LoVo (cell line): Measurements from ENCODE around the gene SYCE1.
A peak's percentile ranks its signal among the peaks of the same experiment; 100 is the strongest.
"Not testable (repeated sequence)": the region's sequence is repeated elsewhere in the genome, so short reads cannot be mapped to it uniquely, and the experiment has no call there.

ENCODE experiments used
- DNase-seq: peaks from one replicate; pipeline ENCODE4 v3.0.0-alpha.2; 2016; ENCODE audit warnings: low spot score

SYCE1 gene

DNA sequence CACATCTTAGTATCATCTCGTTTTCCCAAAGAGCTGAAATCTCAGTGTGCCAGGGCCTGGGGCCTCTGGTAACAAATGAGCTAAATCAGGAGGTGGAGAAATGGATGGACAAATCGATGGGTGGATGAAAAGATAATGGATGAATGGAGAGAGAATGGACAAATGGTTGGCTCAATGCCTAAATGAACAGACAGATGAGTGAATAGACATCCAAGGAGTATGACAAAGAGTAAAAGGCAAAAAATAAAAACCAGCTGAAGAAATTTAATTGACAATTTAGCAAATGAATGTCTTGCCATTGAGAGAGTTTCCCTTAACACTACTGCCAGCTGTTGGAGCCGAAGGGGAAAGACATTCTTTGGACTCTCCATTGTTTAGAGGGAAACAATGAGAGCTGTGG, 8.0 kb downstream of the SYCE1 start:
- DNase-seq, result no peak

DNA sequence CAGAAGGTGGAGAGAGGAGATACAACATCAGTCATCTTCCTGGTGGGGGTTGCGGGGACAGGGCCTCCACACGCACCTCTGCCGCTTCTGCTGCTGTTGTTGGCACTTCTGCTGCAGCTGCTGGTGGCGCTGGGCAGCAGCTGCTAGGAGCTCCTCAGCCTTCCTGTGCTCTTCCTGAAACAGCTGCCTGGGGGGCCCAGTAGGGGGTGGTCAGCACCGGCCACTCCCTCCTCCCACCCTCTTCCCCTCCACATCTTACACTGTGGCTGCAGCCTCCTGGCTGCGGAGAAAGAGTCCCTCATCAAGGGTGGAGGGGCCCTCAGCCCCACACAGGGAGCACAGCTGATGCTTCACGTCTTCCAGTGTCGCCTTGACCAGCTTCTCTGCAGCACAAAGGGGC, 9.9 kb downstream of the SYCE1 start:
- no peak for DNase-seq

DNA sequence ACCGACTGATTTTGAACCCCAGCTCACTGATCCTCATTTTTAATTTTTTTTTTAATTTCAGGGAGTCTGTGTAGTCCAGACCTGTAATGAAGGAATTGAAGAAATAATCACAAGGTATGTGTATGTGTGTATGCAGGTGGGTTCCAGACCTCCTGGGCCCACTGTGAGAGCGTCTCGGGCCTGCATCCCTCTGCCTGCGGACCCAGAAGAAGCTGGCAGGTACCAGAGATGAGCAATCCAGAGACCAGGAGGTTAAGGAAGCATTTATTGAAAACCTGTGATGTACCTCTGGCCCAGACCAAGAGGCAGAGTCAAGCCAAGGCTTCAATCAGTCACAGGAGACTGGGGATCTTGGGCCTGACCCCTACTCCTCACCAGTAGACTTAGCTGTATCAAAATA, 10.8 kb downstream of the SYCE1 start:
- DNase-seq, result no peak

DNA sequence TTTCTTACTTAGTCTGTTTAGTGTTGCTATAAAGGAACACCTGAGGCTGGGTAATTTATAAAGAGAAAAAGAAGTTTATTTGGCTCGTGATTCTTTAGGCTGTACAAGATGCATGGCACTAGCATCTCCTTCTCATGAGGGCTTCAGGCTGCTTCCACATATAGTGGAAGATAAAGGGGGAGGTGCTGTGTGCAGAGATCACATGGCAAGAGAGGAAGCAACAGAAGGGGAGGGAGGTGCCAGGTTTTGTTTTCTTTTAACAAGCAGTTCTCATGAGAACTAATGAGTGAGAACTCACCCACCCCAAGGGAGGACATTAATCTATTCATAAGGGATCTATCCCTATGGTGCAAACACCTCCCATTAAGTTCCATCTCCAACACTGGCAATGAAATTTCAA, 20.9 kb downstream of the SYCE1 start:
- no peak for DNase-seq

DNA sequence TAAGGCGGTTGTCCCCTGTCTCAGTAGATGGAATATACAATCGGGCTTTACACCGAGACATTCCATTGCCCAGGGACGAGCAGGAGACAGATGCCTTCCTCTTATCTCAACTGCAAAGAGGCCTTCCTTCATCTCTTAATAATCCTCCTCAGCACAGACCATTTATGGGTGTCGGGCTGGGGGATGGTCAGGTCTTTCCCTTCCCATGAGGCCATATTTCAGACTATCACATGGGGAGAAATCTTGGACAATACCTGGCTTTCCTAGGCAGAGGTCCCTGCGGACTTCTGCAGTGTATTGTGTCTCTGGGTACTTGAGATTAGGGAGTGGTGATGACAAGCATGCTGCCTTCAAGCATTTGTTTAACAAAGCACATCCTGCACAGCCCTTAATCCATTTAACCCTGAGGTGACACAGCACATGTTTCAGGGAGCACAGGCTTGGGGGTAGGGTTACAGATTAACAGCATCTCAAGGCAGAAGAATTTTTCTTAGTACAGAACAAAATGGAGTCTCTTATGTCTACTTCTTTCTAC, 23.9 kb downstream of the SYCE1 start:
- not testable (repeated sequence) for DNase-seq

DNA sequence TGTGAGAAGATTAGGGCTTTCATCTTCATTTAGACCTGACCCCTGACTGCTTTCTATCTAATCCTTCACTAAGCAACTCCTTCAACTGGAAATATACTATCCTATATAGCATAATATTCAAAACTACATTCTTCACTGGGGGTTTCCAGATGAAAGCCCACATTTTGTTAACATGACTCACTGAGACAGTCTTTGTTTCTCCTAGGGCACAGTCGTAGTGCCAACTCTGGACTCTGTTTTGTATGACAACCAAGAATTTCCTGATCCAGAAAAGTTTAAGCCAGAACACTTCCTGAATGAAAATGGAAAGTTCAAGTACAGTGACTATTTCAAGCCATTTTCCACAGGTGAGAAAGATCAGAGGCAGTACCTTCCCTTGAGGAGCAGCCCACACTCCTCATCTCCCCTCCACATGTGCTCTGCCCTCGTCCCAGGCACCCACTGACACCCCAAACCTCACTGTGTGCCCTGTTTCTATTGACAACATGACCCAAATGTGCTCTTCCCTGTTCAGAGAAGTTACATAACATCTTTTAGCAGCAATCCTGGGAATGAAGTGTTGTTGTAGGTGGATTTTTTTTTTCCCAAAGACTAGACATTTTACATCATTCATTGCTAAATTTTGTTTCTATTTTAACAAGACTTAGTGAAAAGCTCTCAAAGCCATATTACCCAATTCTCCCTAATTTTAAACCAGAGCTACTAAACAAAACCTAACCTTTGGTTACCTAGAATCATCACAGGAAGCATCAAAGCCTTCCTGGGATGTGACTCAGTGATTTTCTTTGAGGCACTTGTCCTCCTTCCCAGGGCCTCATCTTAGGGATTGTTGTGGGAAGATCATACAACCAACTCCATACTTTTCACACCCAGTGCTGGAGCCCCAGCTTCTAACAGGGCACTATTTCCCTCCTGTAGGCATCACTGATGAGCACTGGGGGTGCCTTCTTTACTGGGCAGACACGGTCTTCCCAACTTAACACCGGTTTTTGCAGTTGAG, 27.5 kb downstream of the SYCE1 start:
- no peak for DNase-seq

DNA sequence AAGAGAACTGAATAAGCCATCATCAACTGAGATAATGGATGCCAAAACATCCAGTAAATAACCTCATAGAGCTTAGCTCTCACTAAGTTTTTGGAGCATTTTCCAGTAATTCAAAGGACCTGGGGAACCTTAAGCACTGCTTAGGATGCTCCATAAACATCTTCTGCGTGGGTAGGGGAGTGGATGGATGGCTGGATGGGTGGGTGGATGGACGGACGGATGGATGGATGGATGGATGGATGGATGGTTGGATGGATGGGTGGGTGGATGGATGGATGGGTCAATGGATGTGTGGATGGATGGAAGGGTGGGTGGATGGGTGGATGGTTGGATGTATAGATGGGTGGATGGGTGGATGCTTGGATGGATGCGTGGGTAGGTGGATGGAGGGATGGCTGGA, 29.2 kb downstream of the SYCE1 start:
- DNase-seq, result no peak

DNA sequence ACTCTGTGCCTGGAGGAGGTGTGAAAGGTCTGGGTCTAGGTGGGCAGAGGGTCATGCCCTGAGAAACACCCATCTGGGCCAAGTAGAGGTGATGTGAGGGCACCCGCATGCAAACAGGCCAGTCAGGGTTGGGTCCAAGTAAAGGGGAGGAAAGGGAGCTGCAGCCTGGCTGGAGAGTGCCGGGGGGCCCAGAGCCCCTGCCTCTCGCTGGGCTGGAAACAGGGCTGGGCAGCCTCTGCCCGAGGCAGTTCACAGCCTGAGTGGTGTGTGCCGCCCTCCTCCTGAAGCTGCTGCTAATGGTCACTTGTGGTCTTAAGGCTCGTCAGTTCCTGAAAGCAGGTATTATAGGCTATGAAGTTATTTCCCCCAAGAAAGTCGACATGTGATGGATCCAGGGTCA, 31.0 kb downstream of the SYCE1 start:
- no peak for DNase-seq

DNA sequence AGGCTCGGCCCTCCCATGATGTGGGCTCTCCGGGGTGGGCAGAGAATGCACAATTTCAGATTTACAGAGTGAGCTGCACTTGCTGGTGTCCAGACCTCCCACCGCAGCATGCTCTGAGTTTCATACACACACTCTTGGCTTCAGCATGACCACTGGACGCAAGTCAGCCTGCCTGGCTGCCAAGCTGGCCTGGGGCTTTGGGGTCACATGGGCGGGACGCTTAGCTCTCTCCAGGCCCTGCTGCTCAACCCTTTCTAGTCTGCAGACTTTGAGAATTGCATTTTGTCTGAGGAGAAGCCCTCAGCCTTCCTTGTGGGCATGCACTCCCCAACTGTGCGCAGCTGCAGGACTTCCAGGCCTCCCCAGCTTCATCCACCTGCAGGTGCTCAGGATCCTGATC, 32.5 kb downstream of the SYCE1 start:
- DNase-seq, result no peak

DNA sequence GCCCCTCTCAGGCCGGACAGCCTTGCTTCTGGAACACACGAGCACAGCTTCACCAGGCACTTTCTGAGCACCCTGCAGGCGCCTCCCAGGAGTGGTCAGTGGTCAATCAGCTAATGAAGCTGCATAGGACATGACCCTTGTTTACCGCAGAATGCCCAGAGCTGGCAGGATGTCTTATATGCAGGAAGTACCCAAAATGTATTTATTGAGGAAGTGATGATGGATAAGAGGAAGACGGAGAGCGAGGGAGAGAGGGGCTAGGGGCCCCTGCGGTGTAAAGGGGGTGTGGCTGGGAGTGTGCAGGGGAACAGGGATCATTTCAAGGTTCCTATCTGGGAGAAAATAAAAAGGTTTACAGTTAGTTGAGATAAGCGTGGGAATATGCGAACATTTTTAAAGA, 34.9 kb downstream of the SYCE1 start:
- DNase-seq, result no peak

DNA sequence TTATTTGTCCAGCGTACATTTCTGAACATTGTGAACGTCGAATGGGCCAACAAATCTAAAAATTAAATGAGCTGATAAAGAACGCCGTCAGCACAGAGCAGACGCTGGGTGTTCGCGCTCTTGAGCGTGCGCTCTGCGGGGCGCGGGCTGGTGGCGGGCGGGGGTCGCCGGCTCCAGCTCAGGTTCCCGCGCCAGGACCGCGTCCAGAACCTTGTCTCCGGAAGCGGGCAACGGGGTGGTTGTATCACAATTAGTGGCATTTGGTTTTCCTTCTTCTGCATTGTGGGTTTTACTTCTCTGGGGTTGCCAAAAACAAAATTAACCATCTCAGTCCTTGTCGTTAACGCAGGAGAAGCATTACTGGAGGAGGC, 35.8 kb downstream of the SYCE1 start:
- no peak for DNase-seq

DNA sequence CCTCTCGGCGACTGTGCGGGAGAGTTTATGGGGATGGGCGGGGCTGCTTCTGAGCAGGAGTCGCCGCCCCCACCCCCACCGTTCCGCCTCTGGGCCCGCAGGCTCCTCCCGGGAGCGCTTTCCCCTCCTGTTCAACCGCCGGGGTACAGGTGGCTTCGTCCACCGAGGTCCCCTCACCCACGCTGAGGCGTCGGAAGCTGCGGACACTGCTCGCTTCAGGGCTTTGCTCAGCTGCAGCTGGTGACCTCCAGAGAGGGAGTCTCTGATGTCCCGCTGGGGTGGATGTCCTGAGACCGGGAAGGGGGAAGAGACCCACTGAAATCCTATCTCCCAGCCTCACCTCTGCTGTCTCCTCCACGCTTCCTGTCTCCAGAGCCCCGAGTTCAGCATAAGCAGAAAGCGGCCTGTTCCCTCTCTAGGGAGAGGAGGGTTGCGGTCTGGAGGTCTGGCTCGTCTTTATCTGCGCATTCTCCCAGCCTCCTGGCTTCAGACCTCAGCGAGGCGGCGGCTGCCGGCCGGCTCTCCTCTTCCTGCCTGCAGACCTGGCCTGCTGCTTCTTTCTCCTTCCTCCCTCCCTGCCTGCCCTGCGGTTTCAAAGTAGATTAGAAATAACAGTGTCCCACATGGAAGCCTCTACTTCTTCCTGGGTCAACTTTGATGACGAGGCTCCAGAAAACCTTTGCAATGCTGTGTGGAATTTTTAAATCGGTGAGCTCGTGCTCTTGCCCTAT, 36.4 kb downstream of the SYCE1 start:
- no peak for DNase-seq

DNA sequence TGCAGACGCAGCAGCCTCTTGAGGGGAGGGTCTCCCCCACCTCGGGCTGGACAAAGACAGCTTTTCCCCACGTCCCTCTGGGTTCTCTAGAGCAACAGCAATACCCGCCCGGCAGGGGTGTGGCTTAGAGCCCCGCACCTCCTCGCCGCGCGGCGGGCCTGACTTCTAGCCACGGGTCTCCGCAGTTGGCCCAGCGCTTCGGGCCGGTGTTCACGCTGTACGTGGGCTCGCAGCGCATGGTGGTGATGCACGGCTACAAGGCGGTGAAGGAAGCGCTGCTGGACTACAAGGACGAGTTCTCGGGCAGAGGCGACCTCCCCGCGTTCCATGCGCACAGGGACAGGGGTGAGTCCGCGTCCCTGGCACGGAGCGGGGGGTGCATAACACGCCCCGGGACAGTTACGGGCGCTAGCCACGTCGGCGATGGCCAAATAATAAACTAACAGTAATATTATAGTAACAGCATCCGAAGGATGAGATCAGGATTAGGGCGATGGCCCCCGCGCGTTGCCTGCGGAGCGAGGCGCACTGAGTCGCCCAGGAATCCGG, 37.0 kb downstream of the SYCE1 start:
- DNase-seq, result no peak

DNA sequence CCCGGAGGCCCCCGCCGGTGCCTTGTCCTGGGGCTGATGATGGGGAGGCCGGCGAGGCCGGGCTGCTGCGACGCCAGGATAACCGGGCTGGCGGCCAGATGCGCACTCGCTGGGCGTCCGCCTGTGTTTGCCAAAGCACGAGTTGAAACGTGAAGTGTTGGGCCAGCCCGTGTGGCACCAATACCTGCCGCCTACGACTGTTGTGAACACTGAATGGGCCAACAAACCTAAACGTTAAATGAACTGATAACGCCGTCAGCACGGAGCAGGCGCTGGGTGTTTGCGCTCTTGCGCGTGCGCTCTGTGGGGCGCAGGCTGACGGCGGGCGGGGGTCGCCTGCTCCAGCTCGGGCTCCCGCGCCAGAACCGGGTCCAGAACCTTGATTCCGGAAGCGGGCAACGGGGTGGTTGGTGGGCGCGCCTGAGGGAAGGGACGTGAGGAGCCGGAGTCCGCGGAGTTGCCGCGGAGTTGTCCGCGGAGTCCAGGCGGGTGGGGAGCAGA, 37.6 kb downstream of the SYCE1 start:
- DNase-seq, result no peak

DNA sequence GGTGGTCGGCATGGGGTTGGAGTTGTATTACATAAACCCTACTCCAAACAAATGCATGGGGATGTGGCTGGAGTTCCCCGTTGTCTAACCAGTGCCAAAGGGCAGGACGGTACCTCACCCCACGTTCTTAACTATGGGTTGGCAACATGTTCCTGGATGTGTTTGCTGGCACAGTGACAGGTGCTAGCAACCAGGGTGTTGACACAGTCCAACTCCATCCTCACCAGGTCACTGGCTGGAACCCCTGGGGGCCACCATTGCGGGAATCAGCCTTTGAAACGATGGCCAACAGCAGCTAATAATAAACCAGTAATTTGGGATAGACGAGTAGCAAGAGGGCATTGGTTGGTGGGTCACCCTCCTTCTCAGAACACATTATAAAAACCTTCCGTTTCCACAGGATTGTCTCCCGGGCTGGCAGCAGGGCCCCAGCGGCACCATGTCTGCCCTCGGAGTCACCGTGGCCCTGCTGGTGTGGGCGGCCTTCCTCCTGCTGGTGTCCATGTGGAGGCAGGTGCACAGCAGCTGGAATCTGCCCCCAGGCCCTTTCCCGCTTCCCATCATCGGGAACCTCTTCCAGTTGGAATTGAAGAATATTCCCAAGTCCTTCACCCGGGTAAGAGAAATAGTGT, 38.3 kb downstream of the SYCE1 start, which contains the start of gene CYP2E1:
Gene CYP2E1 (plus strand): TSS at position 407 of the 632 bp plus-strand sequence. CDS start 33 bp downstream, at position 440.
- DNase-seq, result no peak

DNA sequence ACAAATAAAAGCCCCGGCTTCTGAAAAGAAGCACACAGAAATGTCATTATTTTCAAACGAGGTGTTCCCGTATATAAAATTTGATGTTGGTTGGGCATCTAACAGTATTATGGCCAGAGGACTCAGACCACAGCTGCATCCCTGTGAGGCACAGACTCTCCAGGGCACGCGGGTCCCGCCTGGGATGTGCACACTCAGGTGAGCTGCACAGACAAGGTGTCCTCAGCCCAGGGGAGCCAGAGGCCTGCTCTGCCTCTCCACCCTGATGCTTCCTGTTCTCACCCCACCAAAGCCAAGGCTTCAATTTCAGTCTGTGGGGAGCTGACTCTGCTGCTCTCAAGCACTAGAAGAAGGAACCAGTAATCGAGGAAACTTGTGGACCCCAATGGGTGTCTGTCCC, 39.9 kb downstream of the SYCE1 start:
- DNase-seq, result no peak

DNA sequence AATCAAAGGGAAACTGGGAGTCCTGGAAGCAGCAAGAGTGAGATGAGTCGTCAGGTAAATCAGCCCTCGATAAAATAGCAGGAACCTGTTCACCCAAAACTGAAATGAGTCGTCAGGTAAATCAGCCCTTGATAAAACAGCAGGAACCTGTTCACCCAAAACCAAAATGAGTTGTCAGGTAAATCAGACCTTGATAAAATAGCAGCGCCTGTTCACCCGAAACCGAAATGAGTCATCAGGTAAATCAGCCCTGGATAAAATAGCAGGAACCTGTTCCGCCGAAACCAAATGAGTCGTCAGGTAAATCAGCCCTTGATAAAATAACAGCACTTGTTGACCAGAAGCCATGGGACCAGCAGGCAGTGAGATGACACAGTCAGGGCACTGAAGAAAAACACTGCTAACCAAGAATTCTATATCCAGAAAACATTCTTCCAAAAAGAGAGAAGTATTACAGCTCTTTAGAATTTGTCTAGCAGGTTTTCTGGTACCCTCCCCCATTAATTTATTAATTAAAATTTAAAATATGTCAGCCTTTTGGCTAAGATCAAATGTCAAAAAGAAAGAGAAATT, 41.7 kb downstream of the SYCE1 start:
- DNase-seq, result peak; percentile 16

DNA sequence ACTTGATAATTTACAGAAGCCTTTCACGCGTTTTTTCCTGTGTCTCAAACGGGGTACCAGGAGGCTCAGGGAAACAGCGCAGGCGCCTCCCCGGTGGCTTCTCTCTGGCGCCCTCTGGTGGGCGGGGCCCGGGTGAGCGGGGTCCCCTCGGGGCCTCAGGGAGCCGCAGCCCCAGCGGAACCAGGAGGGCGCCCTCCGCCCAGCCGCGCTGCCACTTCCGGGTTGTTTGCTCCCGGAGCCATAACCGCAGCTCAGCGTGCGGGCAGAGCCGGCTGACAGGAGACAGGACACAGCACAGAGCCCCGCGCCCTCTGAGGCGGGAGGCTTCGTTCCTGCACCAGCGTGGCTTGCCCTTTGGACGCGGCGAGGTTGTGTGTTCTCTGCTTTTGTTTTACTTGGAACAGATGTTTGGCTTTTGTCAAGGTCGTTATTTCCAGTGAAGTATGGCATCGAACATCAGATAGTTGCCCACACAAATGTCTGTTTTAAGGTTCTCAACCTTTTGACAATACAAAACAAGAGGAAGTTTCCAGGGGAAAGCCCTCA, 45.1 kb downstream of the SYCE1 start:
- peak; percentile 81 for DNase-seq

DNA sequence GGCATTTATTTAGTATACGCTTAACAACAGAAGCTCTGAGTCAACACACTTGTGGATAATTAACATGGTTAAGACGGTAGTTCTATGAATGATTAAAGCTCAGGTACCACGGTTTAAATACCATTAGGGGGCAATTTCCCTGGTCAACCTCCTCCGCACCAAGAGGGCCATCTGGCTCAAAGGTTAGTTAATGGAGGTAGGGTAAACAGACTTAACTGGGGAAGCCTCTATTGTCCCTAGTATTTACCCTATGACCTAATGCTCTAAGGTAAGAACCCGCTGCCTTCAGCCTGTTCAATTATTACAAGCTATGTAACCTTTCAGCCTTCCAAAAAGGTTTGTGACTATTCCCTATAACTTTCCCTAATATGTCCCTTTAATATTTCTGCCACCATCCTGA, 46.9 kb downstream of the SYCE1 start:
- DNase-seq, result not testable (repeated sequence)

DNA sequence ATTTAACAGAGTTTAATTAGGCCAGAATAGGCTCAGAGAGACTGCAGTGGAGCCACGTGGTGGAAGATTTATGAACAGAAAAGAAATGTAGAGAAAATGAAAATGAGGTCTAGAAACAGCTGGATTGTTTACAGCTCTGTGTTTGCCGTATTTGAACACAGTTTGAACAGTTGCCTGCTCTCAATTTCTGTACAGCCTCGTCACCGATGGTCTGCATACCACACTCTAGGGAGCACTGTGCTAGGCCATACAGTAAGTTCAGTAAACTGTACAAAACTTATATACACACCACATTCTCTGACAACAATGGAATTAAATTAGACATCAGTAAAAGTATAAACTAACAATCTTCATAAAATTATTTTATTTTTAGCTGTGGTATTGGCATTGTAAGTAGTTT, 49.3 kb downstream of the SYCE1 start:
- no peak for DNase-seq

DNA sequence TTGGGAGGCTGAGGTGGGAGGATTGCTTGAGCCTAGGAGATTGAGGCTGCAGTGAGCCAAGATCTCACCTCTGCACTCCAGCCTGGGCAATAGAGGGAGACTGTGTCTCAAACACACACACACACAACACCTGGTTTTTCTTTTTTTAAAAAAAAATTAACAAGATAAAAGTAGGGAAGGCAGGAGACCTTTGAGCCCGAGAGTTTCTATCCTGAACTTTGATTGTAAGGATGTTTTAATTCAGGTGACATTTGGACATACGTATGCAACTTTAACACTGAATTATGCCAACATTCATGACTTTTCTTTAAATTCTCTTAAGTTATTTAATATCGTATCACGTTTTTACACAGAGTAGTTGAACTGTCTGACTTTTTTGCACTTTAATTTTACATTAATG, 49.9 kb downstream of the SYCE1 start:
- DNase-seq, result no peak
